Stimulated activated CD4-positive, alpha-beta T cell treated with anti-CD3 and anti-CD28 coated beads, TNF-alpha, amount 100 ng/mL, for 4 hours (primary cell): ENCODE data around the gene CRISPLD2.
"Not testable (repeated sequence)": the region's sequence is repeated elsewhere in the genome, so short reads cannot be mapped to it uniquely, and the experiment has no call there.

Experiments used
- DNase-seq, 3 experiments: peaks; one replicate each; pipeline ENCODE4 v3.0.0-alpha.2; 2020; ENCODE audit warnings: low read depth in 3 of 3

The CRISPLD2 gene

GRCh38 chr16:84930298-84931106, 110.7 kb downstream of the CRISPLD2 start:
- DNase-seq: no peak

GRCh38 chr16:84931107-84931494, 111.3 kb downstream of the CRISPLD2 start:
- no peak for DNase-seq

- no peak for DNase-seq
These were observed 111.7 kb downstream of the CRISPLD2 start for GRCh38 chr16:84931506-84931905.

- no peak for DNase-seq
These were observed 112.9 kb downstream of the CRISPLD2 start for GRCh38 chr16:84932681-84933080.

- no peak for DNase-seq
These were observed 114.2 kb downstream of the CRISPLD2 start for GRCh38 chr16:84933774-84934631.

GRCh38 chr16:84937196-84938005, 117.6 kb downstream of the CRISPLD2 start:
- DNase-seq: no peak

GRCh38 chr16:84938616-84939015, 118.8 kb downstream of the CRISPLD2 start:
- not testable (repeated sequence) for DNase-seq

- DNase-seq: no peak
These were observed 121.1 kb downstream of the CRISPLD2 start for GRCh38 chr16:84940670-84941551.

- no peak for DNase-seq
These were observed 122.1 kb downstream of the CRISPLD2 start for GRCh38 chr16:84941921-84942320.

GRCh38 chr16:84942786-84943185, 123.0 kb downstream of the CRISPLD2 start:
- no peak for DNase-seq

GRCh38 chr16:84943620-84944019, 123.8 kb downstream of the CRISPLD2 start:
- no peak for DNase-seq

- DNase-seq: no peak
These were observed 127.2 kb downstream of the CRISPLD2 start for GRCh38 chr16:84947022-84947421.

- no peak for DNase-seq
These were observed 128.4 kb downstream of the CRISPLD2 start for GRCh38 chr16:84947996-84948850.

GRCh38 chr16:84948851-84949610, 129.2 kb downstream of the CRISPLD2 start:
- DNase-seq: no peak

GRCh38 chr16:84949772-84950436, 130.1 kb downstream of the CRISPLD2 start:
- no peak for DNase-seq

- DNase-seq: no peak
These were observed 131.1 kb downstream of the CRISPLD2 start for GRCh38 chr16:84950906-84951305.

- peak; percentile 37 to 54 (median 38) for DNase-seq
These were observed 132.8 kb downstream of the CRISPLD2 start for GRCh38 chr16:84952335-84953189.
